Liver (tissue), 3 donors: ENCODE measurements around the gene RGL4.

Source experiments
- CTCF ChIP-seq: fragments of 150-350 bp; IDR thresholded peaks from 2 replicates; pipeline ENCODE4 v1.5.1; 2017; ENCODE audit warnings: improper control_type of control experiment, low read depth, low read length; ENCODE audit not compliant: missing input control
- HNF4A ChIP-seq, 2 donors: conservative IDR thresholded peaks; 2 replicates each; pipeline ENCODE4 v1.6.1; 2016; ENCODE audit warnings: antibody characterized with exemption in 2 of 2, mild to moderate bottlenecking in 2 of 2
- MAX ChIP-seq: IDR thresholded peaks from 2 replicates; pipeline ENCODE4 v1.6.1; 2016; ENCODE audit warnings: antibody characterized with exemption
- REST ChIP-seq: IDR thresholded peaks from 2 replicates; pipeline ENCODE4 v1.6.1; 2016; ENCODE audit warnings: antibody characterized with exemption, mild to moderate bottlenecking
- donor health status: healthy.
- donor health status: healthy.

- TF ChIP-seq CTCF (no peak), HNF4A (conservative IDR thresholded peaks at IDR 0.05) (no peak), REST (no peak), MAX (no peak)
These were observed 7.9 kb upstream of the RGL4 start for GRCh38 chr22:23682827-23683355.
